NCI-H345 (cell line): ENCODE data around the gene ZGPAT.
"Not testable (repeated sequence)": the region's sequence is repeated elsewhere in the genome, so short reads cannot be mapped to it uniquely, and the experiment has no call there.

Experiments
- DNase-seq: peaks from one replicate; lab custom pipeline; 2025; lab: John Stamatoyannopoulos, UW

Gene ZGPAT

GRCh38 chr20:63703471-63703975 is 4.3 kb upstream of the ZGPAT start:
- DNase-seq, result no peak

DNA sequence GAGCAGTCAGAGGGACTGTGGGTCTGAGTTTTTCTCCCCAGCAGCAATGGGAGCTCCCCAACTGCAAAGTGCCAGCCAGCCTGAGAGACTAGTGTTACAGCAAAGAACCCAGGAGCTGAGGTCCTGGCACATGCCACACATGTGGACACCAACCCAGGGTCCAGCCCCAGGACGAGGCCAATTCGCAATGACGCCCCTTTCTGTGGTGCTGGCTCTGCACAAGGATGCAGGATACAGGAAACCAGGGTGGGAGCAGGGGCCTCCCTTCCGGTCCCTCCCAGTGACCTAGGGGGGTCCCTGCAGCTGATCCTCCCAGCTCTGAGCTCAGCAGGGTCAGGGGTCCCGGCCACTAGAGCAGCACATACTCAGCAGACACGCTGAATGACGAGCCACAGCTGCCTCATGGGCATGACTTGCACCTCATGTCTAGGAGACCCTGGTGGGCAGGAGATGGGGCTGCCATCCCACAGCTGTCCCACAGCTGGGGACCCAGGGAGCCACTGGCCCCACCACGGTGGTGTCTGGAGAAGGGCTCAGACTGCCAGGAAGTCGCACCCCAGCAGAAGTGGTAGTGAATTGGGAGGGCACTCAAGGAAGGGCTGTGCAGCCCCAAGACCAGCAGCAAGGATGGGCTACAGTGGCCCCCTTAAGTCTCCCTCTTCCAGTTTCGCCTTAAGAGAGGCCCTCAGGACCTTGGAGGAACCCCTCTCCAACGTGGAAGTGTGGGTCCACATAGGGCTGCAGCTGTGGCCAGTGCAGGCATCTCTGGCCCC is 3.7 kb upstream of the ZGPAT start:
- no peak for DNase-seq

- DNase-seq, result no peak
These were observed 3.1 kb upstream of the ZGPAT start for GRCh38 chr20:63704749-63705117.

- no peak for DNase-seq
These were observed 2.4 kb upstream of the ZGPAT start for GRCh38 chr20:63705232-63706026.

DNA sequence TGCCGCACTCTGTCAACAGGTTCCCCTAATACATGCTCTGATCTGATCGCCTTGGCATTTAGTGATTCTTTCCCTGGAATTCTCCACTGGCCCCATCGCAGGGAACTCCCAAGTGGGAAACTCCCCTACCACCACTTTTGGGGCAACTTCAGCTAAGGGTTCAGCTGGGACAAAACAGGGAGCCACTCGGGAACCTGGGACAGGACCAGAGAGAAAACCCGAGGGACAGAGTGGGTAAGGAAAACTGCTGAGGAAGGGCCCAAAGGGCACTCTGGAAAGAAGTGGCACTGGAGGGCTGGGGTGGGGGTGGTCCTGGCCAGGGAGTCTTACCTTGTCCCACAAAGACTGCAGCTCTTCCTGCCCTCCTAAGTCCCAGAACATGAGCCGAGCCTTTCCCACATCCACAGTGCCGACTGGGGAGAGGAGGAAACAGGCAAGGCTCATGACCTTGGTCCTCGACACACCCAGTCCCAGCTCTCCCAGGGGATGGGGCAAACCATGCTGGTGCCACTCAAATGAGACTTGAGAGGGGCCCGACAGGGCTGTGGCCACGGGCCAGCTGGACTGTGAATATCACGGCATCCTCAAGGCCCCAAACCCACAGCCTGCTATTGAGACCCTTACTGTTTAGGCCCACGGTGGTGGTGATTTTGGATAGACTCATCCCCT is 1.7 kb upstream of the ZGPAT start:
- no peak for DNase-seq

- DNase-seq, result peak; percentile 39
These were observed 834 bp upstream of the ZGPAT start for GRCh38 chr20:63706852-63707557.

- no peak for DNase-seq
These were observed 686 bp downstream of the ZGPAT start for GRCh38 chr20:63708301-63709148.

- DNase-seq, result no peak
These were observed 1.3 kb downstream of the ZGPAT start for GRCh38 chr20:63709149-63709527.

DNA sequence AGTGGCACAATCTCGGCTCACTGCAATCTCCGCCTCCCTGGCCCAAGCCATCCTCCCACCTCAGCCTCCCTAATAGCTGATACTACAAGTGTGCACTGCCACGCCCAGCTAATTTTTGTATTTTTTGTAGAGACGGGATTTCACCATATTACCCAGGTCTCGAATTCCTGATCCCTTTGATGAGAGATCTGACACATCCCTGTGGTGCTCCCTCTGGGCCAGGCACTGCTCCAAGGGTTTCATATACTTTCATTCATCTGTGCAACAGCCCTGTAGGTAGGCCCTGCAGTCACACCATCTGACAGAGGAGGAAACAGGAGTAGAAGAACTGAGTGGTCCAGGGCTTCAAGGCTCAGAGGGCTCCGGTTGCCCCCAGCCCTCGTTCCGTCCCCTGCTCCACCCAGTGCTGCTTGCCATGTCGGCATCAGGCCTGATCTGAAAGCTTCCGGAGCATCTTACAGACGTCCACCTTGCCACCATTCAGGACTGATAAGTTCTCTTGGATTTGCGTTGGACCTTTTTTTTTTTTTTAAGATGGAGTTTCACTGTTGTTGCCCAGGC is 3.3 kb downstream of the ZGPAT start:
- DNase-seq, result no peak

DNA sequence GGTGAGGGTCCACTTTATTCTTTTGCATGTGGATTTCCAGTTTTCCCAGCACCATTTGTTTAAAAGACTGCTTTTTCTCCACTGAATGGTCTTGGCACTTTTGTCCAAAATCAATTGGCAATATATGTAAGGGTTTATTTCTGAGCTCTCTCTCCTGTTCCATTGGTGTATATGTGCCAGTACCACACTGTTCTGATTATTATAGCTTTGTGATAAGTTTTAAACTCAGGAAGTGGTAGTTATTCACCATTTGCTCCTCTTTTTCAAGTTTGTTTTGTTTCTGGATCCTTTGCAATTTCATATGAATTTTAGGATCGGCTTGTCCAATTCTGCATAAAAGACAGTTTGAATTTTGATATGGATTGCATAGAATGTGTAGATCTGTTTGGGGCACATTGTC is 4.4 kb downstream of the ZGPAT start:
- DNase-seq, result no peak

DNA sequence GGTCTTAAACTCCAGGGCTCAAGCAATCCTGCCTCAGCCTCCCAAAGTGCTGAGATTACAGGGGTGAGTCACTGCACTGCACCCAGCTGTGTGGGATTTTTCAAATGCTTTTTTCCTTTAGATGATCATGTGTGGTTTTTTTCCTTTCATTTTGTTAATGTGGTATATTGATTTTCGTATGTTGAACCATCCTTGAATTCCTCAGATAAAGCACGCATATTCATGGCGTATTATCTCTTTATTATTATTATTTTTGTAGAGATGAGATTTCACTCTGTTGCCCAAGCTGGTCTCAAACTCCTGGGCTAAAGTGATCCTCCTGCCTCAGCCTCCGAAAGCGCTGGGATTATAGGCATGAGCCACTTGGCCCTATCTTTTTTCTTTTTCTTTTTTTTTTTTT is 7.0 kb downstream of the ZGPAT start:
- no peak for DNase-seq

GRCh38 chr20:63718996-63719395 is 11.2 kb downstream of the ZGPAT start:
- DNase-seq, result no peak

DNA sequence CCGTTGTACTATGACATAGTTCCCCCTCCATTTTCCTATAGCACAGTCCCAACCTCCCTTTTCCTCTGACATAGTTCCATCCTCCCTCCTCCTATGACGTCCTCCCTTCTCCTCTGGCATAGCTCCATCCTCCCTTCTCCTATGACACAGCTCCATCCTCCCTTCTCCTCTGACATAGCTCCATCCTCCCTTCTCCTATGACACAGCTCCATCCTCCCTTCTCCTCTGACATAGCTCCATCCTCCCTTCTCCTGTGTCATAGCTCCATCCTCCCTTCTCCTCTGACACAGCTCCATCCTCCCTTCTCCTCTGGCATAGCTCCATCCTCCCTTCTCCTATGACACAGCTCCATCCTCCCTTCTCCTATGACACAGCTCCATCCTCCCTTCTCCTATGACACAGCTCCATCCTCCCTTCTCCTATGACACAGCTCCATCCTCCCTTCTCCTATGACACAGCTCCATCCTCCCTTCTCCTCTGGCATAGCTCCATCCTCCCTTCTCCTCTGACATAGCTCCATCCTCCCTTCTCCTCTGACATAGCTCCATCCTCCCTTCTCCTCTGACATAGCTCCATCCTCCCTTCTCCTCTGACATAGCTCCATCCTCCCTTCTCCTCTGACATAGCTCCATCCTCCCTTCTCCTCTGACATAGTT is 15.3 kb downstream of the ZGPAT start:
- not testable (repeated sequence) for DNase-seq

DNA sequence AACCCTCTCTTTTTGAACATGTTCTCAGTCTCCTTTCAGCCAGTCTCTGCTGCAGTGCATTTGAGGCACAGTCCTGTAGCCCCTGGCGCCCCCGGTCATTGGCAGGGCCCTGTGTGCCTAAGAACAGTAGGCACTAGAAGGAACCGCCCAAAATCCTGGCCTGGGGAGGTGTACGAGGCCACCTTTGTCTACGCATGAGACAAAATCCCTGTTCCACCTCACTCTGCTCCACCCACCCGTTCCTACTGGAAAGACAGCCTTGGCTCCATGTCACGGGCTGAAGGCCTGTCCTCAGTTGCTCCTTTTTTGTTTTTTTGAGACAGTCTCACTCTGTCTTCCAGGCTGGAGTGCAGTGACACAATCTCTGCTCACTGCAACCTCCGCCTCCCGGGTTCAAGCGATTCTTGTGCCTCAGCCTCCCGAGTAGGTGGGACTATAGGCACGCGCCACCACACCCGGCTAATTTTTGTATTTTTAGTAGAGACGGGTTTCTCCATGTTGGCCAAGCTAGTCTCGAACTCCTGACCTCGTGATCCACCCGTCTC is 22.4 kb downstream of the ZGPAT start:
- DNase-seq, result not testable (repeated sequence)

- DNase-seq, result no peak
These were observed 23.6 kb downstream of the ZGPAT start for GRCh38 chr20:63731410-63731809.

- DNase-seq, result no peak
These were observed 24.6 kb downstream of the ZGPAT start for GRCh38 chr20:63732118-63733095.

- no peak for DNase-seq
These were observed 25.3 kb downstream of the ZGPAT start for GRCh38 chr20:63733117-63733516.

DNA sequence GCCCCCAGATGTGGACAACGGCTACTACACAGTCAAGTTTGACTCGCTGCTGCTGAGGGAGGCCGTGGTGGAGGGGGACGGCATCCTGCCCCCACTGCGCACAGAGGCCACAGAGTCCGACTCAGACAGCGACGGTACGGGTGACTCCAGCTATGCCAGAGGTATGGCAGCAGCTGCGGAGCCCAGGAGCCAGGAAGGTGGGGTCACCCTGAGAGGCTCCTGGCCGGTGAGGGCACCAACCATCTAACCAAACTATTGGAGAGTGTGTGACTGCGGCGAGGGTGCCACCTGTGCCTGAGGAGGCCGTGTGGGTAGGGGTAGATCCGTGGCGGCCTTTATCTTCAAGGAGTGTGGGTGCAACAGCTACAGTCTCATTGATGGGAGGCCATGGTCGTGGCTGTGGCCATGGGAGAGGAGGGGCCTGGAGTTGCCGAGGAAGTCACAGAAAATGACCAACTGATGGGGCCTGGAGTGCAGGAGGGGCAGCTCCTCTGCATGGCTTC is 25.8 kb downstream of the ZGPAT start:
- no peak for DNase-seq
